Right renal pelvis (tissue), 4 donors: Measurements from ENCODE around the gene SLC24A3. TPM values are rescaled to one million over a fixed set of nuclear protein-coding genes. Genes with fewer than 3 reads are reported as not detected.

Experiments
- DNase-seq, 4 donors: peaks; one replicate each; pipeline ENCODE4 v3.0.0-alpha.2; 2013; ENCODE audit warnings: low read depth in 4 of 4, low spot score in 3 of 4, missing footprints in 1 of 4
- polyA plus RNA-seq, 4 donors: library from polyadenylated mRNA; unstranded; fragments of 120-200 nt; gene quantifications; one replicate each; pipeline ENCODE4 v1.2.1, GENCODE V29; 2013; ENCODE audit not compliant: insufficient read length in 4 of 4

Gene SLC24A3
- polyA plus RNA-seq, 4 donors: 4.5 to 5.9 (median 4.6) TPM

- DNase-seq: no peak
These were observed 478.7 kb downstream of the SLC24A3 start for GRCh38 chr20:19691125-19691524.

DNA sequence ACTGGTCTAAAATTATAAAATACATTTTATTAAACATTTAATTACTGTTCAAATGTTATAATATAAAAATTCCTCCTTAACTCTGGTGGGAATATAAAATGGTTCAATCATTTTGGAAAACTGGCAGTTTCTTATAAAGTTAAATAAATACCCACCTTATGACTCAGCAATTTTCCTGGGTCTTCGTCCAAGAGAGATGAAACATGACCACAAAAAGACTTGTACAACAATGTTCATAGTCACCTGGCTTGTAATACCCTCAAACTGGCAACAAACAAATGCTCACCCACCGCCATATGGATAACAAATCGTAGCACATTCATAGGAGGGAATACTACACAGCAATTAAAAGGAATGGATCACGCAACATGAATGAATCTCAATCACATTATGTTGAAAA, 479.7 kb downstream of the SLC24A3 start:
- no peak for DNase-seq

DNA sequence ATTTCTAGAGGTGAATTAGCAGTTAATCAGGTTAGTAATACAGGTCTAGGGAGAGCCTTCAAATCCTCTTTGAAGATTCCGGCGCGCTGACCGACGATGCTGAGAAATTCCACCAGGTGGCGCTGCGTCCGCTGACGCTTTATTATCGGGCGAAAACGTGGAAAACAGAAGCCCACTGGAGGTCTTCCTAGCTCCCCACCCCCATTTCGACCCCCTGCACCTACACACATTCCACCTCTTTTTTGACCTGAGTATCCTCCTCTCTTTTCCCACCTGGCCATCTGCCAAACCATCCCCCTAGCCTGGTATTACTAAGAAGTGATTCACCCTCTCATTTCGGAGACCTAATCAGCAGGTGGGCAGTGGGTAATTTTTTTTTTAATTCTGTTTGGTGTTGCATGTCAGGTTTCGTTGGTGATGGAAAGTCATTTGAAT, 480.3 kb downstream of the SLC24A3 start:
- DNase-seq: peak in 2 of 4 donors; percentile 33 to 63

DNA sequence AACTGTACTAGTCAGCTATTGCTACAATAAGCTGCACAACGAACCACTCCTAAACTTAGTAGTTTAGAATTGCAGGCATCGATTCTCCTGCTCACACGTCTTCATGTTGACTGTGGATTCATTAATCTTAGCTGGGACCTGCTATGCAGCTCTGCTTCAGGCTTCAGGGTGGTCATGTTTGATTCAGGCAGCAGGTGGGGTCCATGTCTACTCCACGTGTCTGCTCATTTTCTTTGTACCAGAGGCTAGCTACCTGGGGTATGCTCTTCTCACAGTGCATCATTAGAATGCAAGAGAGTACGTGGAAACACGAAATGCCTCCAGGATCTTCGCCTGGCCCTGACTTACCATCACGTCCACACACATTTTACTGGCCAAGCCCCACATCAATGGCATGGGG, 481.1 kb downstream of the SLC24A3 start:
- no peak for DNase-seq

- no peak for DNase-seq
These were observed 482.6 kb downstream of the SLC24A3 start for GRCh38 chr20:19695081-19695480.

DNA sequence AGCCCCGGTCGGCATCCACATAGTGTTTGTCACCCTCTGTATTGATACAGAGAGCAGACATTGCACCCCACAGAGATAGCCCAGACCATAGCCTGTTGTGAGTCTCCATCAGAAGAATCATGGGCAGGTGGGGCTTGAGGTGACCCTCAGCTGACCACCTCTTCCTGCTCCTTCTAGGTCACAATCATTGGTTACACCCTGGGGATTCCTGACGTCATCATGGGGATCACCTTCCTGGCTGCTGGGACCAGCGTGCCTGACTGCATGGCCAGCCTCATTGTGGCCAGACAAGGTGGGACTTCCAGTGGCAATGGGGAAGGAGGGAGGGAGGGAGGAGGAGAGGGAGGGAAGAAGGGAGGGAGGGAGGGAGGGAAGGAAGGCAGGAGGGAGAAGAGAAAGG, 484.2 kb downstream of the SLC24A3 start:
- no peak for DNase-seq

DNA sequence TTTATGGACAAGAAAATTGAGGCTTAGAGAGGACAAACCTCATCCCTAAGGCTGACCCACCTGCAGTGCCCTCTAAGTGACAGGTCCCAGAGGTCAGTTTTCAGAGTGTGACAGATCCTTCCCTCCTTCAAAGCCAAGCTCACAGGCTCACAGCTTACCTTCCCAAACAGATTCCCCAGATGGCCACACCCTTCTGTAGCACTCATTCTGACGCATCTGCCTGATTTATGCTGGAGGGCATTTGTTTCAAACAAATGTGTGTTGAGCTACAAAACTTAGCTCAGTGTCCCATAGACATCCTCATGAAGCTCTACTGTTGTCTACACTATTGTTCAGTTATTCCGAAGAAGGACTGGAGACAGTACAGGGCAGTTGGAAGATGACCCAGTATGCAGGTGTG, 485.0 kb downstream of the SLC24A3 start:
- DNase-seq: no peak

- no peak for DNase-seq
These were observed 486.9 kb downstream of the SLC24A3 start for GRCh38 chr20:19699180-19699971.

DNA sequence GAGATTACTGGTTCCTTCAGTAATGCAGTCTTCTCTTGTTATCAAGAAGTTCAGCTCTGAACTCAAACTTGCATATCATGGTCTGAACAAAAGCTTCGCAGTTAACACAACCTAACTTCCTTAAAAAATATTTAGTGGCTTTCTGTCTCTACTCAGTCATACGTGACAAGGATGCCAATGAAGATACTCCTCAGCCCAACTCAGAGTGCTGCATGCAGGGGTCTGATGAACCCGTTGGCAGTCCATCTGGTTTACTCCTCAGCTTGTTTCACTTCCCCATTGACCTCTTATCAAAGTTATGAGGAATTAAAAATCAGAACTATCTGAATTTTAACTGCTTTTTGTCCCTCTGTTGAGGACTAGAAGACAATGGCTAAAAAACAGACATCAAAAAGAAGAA, 489.0 kb downstream of the SLC24A3 start:
- no peak for DNase-seq

DNA sequence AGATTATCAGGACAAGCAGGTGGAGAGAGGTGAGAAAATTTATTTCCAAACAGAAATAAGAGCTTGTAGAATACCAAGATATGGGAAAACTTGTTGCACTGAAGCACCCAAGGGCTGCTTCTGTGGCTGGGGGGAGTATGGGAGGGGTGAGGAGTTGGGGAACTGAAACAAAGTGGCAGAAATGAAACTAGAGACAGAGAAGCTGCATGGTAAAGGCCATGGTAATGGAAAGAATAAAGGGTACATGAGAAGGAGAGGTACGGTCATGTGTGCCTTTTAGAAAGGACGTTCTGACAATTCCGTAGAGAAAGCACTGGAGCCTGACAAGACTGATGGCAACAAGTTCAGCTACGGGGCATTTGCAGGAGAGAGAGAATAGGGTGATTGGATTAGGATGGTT, 494.0 kb downstream of the SLC24A3 start:
- DNase-seq: no peak

DNA sequence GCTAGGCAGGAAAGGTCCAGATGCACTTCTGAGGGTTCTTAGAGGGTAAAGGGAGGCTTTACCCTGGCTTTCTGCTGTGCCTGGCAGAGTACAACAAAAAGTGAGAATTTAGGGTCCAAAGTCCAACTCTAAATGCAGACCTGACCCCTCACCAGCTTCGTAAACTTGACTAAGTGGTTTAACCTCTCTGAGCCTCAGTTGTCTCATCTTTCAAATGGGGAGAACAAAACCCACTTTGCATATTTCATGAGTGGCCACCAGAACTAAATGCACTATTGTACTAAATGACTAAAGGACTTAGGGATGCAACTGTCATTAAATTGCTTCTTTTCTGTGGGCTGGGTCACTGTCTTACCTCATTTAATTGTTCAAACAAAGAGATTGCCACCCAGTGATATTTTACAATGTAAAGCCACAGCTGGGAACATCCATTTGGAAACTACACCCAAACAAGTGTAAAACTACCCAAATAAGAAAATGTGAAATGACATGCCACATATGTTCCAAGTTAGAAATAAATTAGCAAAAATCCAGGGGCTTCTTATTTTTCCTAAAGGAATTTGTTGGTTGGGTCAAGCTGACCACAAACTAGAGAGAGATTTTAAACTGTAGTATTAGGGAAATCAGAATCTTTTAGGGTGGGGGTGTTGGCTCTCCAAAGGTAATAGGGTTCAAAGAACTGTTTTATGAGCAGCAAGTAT, 497.3 kb downstream of the SLC24A3 start:
- no peak for DNase-seq

GRCh38 chr20:19710336-19711120, 498.1 kb downstream of the SLC24A3 start:
- no peak for DNase-seq

DNA sequence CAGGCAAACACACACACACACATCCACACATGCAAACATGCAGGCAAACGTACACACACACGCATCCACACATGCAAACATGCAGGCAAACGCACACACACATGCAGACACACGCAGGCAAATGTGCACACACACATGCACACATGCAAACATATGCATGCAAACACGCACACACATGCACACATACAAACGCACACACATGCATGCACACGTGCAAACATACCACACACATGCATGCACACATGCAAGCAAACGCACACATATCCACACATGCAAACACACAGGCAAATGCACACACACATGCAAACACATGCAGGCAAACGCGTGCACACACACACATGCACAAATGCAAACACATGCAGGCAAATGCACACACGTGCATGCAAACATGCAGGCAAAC, 498.7 kb downstream of the SLC24A3 start:
- no peak for DNase-seq

GRCh38 chr20:19712721-19713260, 500.3 kb downstream of the SLC24A3 start:
- no peak for DNase-seq

GRCh38 chr20:19713822-19714578, 501.6 kb downstream of the SLC24A3 start:
- no peak for DNase-seq

DNA sequence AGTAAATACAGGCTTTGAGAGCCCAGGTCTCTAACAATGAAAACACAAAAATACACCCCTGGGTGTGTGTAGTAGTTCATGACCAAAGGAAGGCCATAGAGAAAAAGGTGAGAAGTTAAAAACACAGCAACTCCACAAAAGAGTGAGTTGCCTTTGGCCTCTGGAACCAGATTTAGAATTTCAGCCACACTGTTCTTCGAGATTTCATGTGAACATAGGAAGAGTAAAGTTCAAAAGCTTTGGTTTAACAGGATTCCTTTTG, 502.1 kb downstream of the SLC24A3 start:
- DNase-seq: no peak

- no peak for DNase-seq
These were observed 503.5 kb downstream of the SLC24A3 start for GRCh38 chr20:19715986-19716385.

DNA sequence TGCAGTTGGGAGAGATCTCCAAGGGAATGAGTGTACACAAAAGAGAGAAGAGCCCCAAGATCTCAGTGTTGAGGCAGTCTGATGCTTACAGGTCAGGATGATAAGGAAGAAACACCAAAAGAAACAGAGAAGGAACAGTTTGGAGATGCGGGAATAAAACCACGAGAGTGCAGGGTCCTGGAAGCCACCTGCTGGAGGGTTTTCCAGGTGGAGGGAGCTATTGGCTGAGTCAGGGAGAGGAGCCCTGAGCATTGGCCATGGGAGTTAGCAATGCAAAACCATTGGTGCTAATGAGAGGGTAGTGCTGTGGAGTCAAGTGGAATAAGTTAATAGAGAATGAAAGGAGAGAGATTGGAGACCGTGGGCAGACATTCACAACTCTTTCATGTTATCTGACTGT, 506.4 kb downstream of the SLC24A3 start:
- DNase-seq: no peak

- no peak for DNase-seq
These were observed 508.5 kb downstream of the SLC24A3 start for GRCh38 chr20:19720991-19721390.

- no peak for DNase-seq
These were observed 510.6 kb downstream of the SLC24A3 start for GRCh38 chr20:19723051-19723450.
